ENCODE results near the gene LCN1. TPM values are rescaled to one million over a fixed set of nuclear protein-coding genes. Genes with fewer than 3 reads are reported as not detected.

LCN1 gene
- total RNA-seq, 1 donor from 2014 or later: 0.60 TPM

DNA sequence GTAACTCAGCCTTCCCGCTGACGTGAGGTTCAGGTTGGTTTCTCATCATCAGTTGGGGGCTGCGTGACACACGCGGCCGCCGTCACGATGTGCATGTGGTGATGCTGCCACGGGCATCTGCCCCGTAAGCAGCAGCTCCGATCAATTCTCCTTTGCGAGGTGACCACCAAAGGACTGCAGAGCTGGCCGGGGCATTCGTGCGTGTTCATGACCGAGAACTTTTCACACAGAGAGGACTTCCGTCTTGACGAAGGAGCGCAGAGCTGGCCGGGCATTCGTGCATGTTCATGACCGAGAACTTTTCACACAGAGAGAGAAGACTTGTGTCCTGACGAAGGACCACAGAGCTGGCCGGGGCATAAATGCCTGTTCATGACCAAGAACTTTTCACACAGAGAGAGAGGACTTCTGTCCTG, 3.8 kb upstream of the LCN1 start:
- Mint-ChIP-seq H3K27ac (ENCODE audit: unreplicated experiment) (no peak overlapping the region), H3K36me3 (ENCODE audit: low read depth) (no peaks in the 10 kb centered on the region), H3K9me3 (ENCODE audit: low read depth) (no peaks in the 10 kb centered on the region), H3K4me3 (ENCODE audit: unreplicated experiment) (no peak overlapping the region), H3K27me3 (ENCODE audit: low read depth) (peaks cover 18% of the 10 kb centered on the region), H3K4me1 (ENCODE audit: low read depth) (peaks cover 5% of the 10 kb centered on the region)
- TF ChIP-seq, protein P1, sequence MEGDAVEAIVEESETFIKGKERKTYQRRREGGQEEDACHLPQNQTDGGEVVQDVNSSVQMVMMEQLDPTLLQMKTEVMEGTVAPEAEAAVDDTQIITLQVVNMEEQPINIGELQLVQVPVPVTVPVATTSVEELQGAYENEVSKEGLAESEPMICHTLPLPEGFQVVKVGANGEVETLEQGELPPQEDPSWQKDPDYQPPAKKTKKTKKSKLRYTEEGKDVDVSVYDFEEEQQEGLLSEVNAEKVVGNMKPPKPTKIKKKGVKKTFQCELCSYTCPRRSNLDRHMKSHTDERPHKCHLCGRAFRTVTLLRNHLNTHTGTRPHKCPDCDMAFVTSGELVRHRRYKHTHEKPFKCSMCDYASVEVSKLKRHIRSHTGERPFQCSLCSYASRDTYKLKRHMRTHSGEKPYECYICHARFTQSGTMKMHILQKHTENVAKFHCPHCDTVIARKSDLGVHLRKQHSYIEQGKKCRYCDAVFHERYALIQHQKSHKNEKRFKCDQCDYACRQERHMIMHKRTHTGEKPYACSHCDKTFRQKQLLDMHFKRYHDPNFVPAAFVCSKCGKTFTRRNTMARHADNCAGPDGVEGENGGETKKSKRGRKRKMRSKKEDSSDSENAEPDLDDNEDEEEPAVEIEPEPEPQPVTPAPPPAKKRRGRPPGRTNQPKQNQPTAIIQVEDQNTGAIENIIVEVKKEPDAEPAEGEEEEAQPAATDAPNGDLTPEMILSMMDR (IDR thresholded peaks at IDR 0.05): no peak
- DNase-seq (ENCODE audit: low spot score): no peak

- H3K4me3 Mint-ChIP-seq (ENCODE audit: unreplicated experiment): no peak overlapping the region
- TF ChIP-seq, protein P1 (IDR thresholded peaks at IDR 0.05): no peak
- no peak for DNase-seq (ENCODE audit: low spot score)
- no peaks in the 10 kb centered on the region for H3K9me3 Mint-ChIP-seq (ENCODE audit: low read depth)
- no peak overlapping the region for H3K27ac Mint-ChIP-seq (ENCODE audit: unreplicated experiment)
- H3K4me1 Mint-ChIP-seq (ENCODE audit: low read depth): peaks cover 7% of the 10 kb centered on the region
- H3K27me3 Mint-ChIP-seq (ENCODE audit: low read depth): peaks cover 18% of the 10 kb centered on the region
- H3K36me3 Mint-ChIP-seq (ENCODE audit: low read depth): no peaks in the 10 kb centered on the region
Measured at GRCh38 chr9:135519179-135519971, 1.9 kb upstream of the LCN1 start.

DNA sequence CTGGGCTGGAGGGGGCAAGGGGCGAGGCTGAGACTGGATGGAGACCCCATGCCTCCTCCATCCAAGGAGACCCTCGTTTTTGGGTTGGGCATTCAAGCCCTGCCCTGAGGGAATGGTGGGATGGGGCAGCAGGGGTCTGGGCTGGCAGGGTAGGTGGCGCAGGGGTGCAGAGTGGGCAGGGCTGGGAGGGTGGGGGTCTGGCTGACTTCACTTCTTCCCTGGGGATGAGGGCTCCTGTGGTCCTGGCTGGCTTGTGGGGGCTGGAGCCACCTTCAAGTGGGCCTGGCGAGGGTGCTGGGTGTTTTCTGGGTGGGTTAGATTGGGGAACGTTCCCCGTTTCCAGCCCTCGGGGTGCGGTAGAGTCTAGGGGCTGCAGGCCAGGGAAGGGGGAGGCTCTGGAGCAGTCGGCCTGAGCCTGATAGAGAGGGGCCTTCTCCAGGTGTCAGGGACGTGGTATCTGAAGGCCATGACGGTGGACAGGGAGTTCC, 412 bp downstream of the LCN1 start:
- Mint-ChIP-seq H3K27ac (ENCODE audit: unreplicated experiment) (no peak overlapping the region), H3K36me3 (ENCODE audit: low read depth) (no peaks in the 10 kb centered on the region), H3K4me3 (ENCODE audit: unreplicated experiment) (no peak overlapping the region), H3K27me3 (ENCODE audit: low read depth) (peaks cover 18% of the 10 kb centered on the region), H3K9me3 (ENCODE audit: low read depth) (no peaks in the 10 kb centered on the region), H3K4me1 (ENCODE audit: low read depth) (peaks cover 8% of the 10 kb centered on the region)
- TF ChIP-seq, protein P1 (IDR thresholded peaks at IDR 0.05): no peak
- DNase-seq (ENCODE audit: low spot score): no peak

DNA sequence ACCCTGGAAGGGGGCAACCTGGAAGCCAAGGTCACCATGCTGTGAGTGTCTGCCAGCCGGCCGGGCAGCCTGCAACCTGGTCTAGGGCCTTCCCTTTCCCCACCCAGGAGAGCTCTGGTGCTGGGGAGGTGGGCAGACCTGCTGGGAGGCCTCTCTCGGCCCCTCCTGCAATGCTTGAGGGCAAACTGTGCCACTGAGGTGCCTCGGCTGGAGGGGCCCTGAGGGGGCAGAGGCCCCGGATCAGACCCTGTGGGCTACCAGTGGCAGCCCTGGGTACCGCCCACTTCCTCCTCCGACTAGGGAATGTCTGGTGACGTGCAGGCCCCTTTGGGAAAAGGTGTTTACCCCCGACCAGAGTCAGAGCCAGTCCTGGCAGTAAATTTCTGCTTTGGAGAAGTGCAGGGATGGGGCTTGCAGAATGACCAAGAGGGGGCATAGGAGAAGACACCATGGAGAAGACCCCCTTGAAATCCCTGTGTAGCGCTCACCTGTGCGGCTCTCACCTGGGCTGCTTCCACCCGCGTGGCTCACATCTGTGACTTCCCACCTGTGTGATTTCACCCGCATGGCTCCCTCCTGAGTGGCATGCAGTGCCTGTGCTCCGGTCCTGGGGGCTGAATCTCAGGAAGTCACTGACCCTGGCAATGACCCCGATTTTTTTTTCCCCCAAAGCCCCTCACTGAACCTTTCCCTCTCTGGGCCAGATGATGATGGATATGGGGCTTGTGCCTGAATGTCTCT, 1.1 kb downstream of the LCN1 start:
- H3K9me3 Mint-ChIP-seq (ENCODE audit: low read depth): no peaks in the 10 kb centered on the region
- no peaks in the 10 kb centered on the region for H3K36me3 Mint-ChIP-seq (ENCODE audit: low read depth)
- no peak for DNase-seq (ENCODE audit: low spot score)
- TF ChIP-seq, protein P1 (IDR thresholded peaks at IDR 0.05): no peak
- no peak overlapping the region for H3K27ac Mint-ChIP-seq (ENCODE audit: unreplicated experiment)
- H3K4me1 Mint-ChIP-seq (ENCODE audit: low read depth): peaks cover 8% of the 10 kb centered on the region
- no peak overlapping the region for H3K4me3 Mint-ChIP-seq (ENCODE audit: unreplicated experiment)
- peaks cover 17% of the 10 kb centered on the region for H3K27me3 Mint-ChIP-seq (ENCODE audit: low read depth)

DNA sequence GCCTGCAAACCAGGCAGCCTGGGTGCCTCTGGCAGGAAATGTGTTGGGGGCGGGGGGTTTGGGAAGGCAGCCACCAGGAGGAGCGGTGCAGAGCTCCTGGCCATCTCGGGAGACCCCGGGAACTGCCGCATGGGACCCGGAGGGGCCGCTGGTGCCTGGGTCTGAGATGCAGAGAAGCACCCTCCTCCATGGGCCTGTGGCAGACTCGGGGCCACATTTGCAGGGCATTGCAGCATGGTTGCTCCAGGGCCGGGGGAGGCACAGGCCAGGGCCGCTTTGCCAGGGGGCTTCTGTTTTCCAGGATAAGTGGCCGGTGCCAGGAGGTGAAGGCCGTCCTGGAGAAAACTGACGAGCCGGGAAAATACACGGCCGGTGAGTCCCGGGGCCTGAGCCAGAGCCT, 1.7 kb downstream of the LCN1 start:
- no peak for DNase-seq (ENCODE audit: low spot score)
- H3K36me3 Mint-ChIP-seq (ENCODE audit: low read depth): no peaks in the 10 kb centered on the region
- no peak overlapping the region for H3K27ac Mint-ChIP-seq (ENCODE audit: unreplicated experiment)

More for the DNA sequence above, 1.7 kb downstream of the LCN1 start:
- Mint-ChIP-seq H3K4me1 (ENCODE audit: low read depth) (peaks cover 8% of the 10 kb centered on the region), H3K4me3 (ENCODE audit: unreplicated experiment) (no peak overlapping the region), H3K9me3 (ENCODE audit: low read depth) (no peaks in the 10 kb centered on the region), H3K27me3 (ENCODE audit: low read depth) (peaks cover 13% of the 10 kb centered on the region)
- TF ChIP-seq, protein P1 (IDR thresholded peaks at IDR 0.05): no peak

Data from chondrocyte (in vitro differentiated cells).